CD4-positive, alpha-beta T cell treated with Interleukin-6 for 4 hours (primary cell): Measurements from ENCODE around the gene ASCC3.
"Not testable (repeated sequence)": the region's sequence is repeated elsewhere in the genome, so short reads cannot be mapped to it uniquely, and the experiment has no call there.

Source experiments
- DNase-seq: peaks from one replicate; pipeline ENCODE4 v3.0.0-alpha.2; 2020; ENCODE audit warnings: mixed read lengths

The ASCC3 gene, protein sequence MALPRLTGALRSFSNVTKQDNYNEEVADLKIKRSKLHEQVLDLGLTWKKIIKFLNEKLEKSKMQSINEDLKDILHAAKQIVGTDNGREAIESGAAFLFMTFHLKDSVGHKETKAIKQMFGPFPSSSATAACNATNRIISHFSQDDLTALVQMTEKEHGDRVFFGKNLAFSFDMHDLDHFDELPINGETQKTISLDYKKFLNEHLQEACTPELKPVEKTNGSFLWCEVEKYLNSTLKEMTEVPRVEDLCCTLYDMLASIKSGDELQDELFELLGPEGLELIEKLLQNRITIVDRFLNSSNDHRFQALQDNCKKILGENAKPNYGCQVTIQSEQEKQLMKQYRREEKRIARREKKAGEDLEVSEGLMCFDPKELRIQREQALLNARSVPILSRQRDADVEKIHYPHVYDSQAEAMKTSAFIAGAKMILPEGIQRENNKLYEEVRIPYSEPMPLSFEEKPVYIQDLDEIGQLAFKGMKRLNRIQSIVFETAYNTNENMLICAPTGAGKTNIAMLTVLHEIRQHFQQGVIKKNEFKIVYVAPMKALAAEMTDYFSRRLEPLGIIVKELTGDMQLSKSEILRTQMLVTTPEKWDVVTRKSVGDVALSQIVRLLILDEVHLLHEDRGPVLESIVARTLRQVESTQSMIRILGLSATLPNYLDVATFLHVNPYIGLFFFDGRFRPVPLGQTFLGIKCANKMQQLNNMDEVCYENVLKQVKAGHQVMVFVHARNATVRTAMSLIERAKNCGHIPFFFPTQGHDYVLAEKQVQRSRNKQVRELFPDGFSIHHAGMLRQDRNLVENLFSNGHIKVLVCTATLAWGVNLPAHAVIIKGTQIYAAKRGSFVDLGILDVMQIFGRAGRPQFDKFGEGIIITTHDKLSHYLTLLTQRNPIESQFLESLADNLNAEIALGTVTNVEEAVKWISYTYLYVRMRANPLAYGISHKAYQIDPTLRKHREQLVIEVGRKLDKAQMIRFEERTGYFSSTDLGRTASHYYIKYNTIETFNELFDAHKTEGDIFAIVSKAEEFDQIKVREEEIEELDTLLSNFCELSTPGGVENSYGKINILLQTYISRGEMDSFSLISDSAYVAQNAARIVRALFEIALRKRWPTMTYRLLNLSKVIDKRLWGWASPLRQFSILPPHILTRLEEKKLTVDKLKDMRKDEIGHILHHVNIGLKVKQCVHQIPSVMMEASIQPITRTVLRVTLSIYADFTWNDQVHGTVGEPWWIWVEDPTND (N-terminal part only)

DNA sequence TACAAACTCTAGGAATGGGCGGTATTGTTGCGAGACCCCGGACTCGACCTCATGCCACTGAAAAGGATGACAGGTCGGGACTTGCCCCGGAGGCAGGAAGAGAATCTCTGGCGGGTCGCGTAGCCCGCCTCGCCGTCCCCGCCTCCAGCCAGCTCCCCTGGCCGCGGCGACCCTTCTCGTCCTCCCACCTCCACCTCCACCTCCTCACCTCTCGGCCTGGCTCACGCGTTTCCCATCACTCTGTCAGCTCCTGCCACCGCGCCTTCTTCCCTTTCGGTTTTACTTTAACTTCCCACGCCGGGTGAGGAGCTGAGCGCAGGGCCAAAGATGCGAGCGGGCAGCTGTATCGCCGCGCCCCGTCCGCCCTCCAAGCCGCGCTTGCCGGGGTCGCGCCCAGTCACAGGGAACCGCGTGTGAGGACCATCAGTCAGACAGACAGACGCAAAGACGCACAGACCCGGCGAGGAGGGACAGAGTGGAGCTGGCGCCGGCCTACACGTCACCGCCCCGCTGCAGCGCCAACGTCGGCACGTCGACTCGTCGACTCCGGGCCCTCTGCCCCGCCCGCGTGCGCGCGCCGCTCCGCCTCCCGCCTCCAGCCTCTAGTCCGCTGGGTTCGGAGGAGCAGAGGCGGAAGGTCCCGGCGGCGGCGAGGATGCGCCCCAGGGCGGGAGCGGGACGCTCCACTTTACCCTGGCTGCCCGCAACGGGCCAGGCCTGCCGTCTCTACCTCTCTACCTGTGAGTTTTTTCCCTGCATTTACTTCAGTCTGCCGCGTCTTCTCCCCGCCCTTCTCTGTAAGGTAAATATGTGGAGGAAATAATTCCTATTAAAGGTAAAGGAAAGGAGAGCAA is at the start of gene ASCC3:
TSS of gene ASCC3 (minus strand) at position 477 of the 854 bp plus-strand sequence. CDS start 13,332 bp downstream, outside the sequence.
- peak; percentile 92 for DNase-seq

DNA sequence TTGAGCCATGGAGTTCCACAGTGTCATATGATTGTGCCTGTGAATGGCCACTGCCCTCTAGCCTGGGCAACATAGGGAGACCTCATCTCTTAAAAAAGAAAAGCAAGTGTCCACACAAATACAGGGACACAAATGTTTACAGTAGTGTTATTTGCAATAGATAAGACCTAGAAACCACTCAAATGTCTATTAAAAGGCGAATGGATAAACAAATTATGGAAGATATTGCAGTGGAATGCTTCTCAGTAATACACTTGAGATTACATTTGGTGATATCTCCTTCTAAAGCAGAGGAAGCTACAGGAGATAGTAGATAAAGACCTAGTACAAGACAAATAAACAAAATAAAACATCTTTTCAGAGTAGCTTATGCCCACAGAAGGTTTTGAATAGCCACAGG is 44.6 kb upstream of the ASCC3 start:
- no peak for DNase-seq

DNA sequence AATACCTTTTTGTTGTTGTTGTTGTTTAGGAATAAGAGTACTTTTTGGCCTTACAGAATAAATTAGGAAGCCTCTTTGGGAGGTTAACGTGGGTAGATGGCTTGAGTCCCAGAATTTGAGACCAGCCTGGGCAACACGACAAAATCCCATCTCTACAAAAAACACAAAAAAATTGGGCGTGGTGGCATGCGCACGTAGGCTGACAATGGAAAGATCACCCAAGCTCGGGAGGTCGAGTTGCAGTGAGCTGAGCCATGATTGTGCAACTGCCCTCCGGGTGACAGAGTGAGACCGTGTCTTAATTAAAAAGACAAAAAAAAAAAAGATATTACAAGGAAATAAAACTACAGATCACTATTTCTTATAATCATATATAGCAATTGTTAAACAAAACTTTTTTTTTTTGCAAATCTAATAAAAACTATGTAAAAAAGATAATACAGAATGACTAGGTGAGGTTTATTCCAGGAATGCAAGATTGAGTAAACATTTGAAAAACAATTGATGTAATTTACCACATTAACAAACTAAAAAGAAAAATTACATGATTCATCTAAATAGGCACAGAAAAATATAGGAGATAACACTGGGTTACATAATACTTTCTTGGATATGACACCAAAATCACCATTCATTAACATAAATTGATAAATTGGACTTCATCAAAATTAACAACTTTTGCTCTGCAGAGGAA is 43.6 kb upstream of the ASCC3 start:
- DNase-seq, result no peak

DNA sequence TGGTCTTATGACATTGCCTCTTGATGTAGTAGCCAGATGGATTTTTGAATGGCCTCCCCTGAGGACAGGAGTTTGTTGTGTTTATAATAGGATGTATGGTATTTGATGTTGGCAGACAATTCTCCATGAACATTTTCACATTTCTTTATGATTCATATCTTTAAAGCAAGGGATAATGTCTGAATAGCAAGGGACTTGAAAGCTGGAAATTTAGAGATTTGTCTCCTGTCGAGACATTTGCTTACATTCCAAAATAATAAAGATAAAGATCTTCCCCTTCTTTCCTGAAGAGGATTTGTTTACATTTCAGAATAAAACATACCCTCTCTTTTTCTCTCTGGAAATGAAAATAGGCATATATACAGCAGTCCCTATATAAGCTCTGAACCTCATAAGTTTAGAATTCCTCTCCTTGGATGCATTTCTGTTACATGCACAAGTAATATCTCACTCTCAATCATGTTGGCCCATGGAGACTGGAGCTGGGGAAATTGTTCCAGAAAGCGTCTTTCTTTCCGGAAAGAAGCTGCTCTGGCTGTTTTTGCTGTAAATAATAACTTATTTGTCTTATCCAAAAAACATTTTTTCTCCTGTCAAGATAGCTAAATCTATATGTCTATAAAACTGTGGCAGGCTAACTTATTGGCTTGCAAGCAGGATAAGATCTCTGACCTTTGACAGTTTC is 42.5 kb upstream of the ASCC3 start:
- no peak for DNase-seq

DNA sequence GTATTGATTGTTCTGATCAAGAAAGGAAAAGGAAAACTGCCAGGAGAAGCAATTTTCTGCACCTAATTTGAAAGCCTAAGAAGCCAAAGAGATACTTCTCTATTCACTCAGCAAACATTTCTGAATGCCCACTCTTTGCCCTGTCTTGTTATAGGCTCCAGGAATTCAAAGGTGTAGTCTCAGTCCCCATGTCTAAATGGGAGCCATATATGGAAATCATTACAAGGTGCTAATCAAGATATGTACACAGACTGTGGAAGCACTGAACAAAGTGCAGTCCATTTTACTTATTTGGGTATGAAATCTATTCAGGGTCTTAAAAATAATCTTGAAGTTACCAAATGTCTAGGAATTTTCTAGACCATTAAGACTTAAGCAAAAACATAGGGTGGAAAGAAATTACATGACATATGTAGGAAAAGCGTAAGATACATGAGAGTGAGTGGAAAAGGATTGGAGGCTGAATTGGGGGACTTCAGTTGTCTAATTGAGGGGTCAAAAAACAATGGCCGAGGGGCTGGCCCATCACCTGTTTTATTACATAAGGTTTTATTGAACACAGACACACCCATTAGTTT is 39.0 kb upstream of the ASCC3 start:
- DNase-seq, result no peak

DNA sequence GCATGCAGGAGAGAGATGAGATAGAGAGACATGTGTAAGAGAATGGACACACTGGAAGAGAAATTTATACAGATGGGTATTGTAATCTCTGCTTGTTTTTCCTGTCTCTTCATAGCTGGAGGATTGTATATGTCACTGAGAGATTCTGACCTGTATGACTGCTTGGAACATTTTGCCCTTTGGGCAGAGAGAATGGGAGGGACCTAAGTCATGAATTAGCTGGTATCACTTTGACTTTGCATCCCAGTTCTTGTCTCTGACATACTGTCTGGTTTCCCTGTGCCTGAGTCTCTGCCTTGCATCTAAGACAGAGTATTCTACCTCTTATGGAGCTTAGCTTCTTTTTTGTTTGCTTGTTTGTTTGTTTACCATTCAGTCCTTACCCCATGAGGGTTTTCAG is 37.0 kb upstream of the ASCC3 start:
- no peak for DNase-seq

DNA sequence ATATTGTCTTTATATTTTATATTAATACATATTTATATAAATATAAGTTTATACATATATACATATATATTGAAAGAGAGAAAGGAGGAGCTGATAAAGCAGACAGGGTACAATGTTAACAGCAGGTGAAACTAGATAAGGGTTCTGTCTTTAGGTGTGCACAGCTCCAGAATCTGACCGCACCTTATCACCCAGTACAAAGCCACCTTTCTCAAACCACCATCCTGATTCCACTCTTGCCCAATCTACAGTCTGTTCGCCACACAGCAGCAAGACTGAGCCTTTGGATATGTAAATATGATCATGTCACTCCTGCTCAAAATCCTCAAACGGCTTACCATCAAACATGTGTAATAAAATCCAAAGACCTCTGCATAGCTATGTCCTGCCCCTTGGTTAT is 34.7 kb upstream of the ASCC3 start:
- no peak for DNase-seq

DNA sequence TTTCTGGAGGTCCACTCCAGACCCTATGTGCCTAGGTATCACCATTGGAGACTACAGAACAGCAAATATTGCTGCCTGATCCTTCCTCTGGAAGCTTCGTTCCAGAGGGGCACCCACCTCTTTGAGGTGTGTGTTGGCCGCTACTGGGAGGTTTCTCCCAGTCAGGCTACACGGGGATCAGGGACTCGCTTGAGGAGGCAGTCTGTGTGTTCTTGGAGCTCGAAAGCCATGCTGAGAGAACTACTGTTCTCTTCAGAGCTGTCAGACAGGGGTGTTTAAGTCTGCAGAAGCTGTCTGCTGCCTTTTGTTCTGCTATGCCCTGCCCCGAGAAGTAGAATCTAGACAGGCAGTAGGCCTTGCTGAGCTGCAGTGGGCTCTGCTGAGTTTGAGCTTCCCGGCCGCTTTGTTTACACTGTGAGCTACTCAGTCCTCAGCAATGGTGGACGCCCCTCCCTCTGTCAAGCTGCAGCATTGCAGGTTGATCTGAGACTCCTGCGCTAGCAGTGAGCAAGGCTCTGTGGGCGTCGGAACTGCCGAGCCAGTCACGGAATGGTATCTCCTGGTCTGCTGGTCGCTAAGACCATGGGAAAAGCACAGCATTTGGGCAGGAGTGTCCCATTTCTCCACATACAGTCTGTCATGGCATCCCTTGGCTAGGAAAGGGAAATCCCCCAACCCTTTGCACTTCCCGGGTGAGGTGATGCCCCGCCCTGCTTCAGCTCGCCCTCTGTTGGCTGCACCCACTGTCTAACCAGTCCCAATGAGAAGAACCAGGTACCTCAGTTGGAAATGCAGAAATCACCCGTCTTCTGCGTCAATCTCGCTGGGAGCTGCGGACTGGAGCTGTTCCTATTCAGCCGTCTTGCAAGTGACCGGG is 32.5 kb upstream of the ASCC3 start:
- DNase-seq, result no peak

DNA sequence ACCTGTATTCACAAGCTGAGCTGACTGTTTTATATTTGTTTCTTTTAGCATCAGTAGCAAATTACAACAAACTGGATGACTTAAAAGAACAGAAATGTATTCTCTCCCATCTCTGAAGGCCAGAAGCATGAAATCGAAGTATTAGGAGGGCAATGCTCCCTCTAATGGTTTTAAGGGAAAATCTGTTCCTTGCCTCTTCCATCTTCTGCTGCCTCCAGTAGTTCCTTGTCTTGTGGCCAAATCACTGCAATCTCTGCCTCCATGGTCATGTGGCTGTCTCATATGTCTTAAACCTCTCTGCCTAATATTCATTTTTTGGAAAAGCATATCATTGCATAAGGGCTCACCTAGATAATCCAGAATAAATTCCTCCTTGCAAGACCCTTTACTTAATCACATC is 25.2 kb upstream of the ASCC3 start:
- no peak for DNase-seq

DNA sequence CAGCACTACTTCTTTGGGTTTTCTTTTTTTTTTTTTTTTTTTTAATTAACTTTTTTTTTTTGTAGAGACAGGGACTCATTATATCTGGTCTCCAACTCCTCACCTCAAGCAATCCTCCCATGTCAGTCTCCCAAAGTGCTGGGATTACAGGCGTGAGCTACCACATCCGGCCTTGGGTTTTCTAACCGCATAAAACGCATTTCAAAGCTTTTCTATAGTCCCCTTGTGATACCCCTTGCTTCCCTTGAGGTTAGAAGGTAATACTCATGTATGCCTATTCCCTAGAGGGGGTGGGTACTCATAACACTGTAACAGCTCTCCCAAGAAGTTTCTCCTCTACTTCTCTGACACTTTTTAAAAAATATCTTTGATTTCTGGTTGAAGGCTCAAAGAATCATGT is 23.9 kb upstream of the ASCC3 start:
- no peak for DNase-seq

DNA sequence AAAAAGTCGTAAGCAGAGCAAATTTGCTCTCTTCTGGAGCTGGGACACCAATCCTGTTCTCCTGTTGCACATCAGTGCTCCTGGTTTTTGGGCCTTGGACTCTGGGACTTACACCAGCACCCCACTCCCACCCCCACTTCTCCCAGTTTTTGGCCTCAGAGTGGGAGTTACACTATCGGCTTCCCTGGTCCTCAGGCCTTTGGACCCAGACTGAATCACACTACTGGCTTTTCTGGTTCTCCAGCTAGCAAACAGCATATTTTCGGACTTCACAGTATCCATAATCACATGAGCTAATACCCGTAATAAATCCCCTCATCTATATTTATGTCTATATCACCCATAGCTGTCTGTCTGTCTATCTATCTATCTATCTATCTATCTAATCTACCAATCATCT is 23.2 kb upstream of the ASCC3 start:
- no peak for DNase-seq

DNA sequence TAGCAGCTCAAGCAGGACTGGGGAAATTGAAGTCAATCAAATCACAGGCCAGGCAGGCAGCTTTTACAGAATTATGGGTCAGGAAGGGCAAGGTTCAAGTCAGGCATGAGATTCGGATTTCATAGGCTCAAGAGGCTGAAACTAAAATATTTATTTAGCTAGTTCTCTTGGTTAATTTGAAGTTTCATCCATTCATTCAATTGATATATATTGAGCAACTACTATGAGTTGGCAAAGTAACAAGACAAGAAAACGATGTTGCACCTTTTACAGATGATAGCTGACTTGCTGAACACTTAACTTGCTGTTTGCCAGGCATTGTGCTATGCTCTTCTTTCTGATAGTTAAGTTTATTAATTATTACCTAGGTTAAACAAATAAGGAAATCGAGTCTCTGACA is 20.5 kb upstream of the ASCC3 start:
- no peak for DNase-seq

DNA sequence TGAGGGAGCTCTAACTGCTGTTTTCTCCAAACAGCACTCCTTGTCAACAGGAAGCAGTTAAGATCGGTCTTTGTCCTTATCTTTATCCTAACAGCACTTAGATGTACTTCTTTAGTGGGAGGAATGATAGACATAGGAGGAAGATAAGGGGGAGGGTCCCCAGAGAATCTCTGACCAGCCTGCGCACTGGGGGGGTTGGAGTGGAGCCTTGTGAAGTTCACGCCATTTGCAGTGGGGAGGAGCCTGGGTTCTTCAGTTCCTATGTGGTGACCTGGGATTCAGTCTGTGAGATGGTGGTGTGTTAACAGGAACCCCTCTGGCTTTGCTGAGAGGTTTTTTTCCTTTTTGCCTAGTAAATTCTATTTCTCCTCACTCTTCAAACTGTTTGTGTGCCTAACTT is 18.1 kb upstream of the ASCC3 start:
- no peak for DNase-seq

DNA sequence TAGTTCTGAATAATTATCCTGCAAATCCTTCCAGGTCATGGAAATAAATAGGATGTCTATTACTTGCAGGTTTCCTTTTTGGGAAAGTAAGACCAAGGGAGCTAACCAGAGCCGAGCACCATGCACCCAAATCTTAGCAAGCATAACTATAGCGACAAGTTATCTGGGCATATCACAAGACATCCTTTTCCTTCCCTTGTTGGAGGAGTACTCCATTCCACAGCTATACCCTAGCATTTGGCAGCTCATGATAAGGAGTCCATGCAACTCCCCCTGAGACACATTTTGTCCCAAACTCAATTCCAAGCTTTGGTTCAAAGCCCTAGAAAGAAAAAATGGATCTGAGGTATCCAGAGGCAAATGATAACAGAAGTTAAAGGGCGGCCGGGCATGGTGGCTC is 16.5 kb upstream of the ASCC3 start:
- no peak for DNase-seq

DNA sequence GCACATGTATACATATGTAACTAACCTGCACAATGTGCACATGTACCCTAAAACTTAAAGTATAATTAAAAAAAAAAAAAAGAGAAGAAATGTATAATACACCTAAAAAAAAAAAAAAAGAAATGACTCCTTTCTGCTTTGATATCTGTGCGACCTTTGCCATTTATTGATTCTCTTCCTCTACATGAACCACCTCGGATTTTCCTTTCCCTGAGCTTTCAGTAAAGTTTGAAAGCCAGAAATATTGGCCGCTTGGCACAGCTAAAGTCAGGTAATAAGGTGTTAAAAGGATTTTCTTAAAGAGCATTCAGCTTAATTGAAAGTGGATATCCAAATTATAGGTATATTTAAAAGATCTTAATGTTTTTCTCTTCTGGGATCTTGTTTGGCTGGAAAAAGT is 12.6 kb upstream of the ASCC3 start:
- no peak for DNase-seq

DNA sequence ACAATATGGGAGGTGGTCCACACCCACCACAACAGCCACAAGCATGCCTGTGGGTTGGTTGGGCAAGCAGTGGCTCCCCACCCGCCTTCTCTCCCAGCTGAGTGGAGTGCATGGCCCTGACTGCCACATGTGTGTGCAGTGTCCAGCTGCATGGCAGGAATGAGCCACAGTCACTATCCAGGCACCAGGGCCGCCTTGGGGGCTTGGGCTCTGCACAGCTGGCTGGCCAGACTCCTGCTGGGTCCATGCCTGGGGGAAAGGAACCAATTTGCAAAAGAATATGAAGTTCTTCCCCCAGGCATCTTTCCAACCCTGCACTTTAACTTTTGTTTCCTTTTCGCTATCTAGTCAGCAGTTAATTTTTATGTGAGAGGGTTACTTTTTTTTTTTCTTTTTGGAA is 11.6 kb upstream of the ASCC3 start:
- no peak for DNase-seq

DNA sequence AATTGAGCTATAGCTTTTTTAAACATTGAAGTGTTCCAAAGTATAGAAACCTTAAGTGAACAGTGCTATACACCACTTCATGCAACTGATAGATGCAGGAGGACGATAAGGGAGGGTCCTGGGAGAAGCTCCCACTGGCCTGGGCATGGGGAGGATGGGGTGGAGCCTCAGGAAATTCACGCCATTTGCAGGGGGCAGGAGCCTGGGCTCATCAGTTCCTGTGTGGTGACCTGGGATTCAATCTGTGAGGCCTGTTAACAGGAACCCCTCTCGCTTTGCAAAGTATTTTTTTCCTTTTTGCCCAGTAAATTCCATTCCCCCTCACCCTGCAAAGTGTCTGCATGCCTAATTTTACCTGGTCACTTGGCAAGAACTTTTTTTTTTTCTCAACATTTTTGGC is 11.0 kb upstream of the ASCC3 start:
- DNase-seq, result no peak

DNA sequence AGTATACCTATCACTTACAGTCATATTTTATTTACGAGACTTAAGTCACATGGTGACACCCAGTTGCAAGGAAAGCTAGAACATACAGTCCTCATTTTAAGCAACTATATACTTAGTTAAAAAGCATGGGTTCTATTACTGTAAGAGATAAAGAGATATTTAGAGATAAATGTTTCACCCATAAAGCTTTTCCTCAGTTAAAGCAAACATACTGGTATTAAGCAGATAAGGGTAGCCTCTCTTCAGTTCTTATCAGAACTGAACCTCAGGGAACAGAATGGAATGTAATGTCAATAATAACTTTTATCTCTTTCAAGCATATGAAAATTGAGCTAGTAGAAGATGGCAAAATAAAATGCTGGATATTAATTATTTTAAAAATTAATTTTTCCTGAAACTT is 9.9 kb upstream of the ASCC3 start:
- DNase-seq, result no peak

DNA sequence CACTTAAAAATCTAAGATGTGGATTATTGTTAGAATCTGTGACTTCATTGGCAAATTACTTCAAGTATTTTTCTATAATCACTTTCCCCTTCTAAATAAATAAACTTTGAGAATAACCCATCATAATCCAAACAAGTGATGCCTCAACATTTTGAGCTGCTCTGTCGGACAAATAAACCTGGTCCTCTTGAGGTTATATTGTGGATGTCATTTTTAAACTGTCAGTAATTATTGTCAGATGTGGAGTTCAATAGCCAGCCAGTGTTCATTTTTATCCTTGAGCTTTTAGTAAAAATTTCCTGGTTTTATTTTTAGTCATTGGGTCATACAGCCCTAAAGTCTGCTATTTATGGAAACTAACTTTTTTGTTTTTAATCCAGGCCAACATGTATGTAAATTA is 9.5 kb upstream of the ASCC3 start:
- DNase-seq, result not testable (repeated sequence)

DNA sequence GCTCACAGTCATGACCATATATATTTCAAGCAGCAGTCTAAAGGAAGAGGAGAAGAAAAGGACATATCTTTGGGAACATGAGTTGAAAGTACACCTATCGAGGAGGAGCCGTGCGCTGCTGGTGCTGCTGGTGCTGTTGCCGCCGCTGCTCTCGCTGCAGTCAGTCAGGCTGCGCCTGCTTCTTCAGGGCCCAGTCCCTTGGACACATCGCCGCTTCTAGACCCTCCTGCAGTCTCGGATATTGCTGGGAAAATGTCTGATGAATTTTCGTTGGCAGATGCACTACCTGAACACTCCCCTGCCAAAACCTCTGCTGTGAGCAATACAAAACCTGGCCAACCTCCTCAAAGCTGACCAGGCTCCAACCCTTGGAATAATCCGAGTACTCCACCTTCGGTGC is 8.2 kb upstream of the ASCC3 start:
- no peak for DNase-seq
